Right lobe of liver (tissue), 4 donors: Measurements from ENCODE around the gene SCAF8.

ENCODE experiments used
- POLR2A ChIP-seq: fragments of 450-650 bp; IDR thresholded peaks from one replicate; pipeline ENCODE4 v1.6.1; 2017; ENCODE audit warnings: antibody characterized with exemption, mild to moderate bottlenecking
- TF ChIP-seq, protein P1 (sequence below), 4 donors: fragments of 200-600 bp in 3 of 4; fragments of 450-650 bp in 1 of 4; IDR thresholded peaks; one replicate each; pipeline versions ENCODE4 v1.5.1 to v1.8.0; 2016 to 2022; ENCODE audit warnings: antibody characterized with exemption in 4 of 4, mild to moderate bottlenecking in 2 of 4
- donor health status: DM: no; HTN: no; CAD: no.
- donor health status: DM: no; HTN: no; CAD: no.
- donor health status: DM: no; HTN: yes; CAD: no.

DNA sequence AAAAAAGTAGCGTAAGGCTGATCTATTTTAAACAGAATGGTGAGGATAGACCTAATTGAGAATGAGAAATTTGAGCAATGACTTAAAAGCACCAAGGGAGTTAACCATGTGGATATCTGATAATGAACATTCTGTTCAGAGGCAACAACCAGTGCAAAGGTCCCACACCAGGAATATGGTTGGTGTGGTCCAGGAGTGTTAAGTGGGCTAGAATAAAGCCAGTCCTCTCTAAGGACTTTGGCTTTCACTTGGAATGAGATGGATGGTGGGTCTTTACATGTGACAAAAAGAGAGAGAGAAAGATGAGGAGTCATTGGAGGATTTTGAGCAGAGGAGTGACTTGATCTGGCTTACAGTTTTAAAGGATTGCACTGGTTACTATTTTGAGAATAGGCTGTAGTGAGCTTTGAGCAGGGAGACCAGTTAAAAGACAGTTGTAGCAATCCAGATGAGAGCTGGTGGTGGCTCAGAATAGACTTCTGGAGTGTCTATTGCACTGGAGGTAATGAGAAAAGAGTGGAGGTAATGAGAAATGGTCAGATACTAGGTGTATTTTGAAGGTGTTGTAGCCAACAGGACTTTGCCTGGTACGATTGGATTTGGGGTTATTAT lies 89.8 kb downstream of the SCAF8 start:
- TF ChIP-seq, protein P1, sequence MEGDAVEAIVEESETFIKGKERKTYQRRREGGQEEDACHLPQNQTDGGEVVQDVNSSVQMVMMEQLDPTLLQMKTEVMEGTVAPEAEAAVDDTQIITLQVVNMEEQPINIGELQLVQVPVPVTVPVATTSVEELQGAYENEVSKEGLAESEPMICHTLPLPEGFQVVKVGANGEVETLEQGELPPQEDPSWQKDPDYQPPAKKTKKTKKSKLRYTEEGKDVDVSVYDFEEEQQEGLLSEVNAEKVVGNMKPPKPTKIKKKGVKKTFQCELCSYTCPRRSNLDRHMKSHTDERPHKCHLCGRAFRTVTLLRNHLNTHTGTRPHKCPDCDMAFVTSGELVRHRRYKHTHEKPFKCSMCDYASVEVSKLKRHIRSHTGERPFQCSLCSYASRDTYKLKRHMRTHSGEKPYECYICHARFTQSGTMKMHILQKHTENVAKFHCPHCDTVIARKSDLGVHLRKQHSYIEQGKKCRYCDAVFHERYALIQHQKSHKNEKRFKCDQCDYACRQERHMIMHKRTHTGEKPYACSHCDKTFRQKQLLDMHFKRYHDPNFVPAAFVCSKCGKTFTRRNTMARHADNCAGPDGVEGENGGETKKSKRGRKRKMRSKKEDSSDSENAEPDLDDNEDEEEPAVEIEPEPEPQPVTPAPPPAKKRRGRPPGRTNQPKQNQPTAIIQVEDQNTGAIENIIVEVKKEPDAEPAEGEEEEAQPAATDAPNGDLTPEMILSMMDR (IDR thresholded peaks at IDR 0.05): no peak
- no peak for TF ChIP-seq POLR2A
